KG1 (cell line): ENCODE data around the gene SLC36A3.
"Not testable (repeated sequence)": the region's sequence is repeated elsewhere in the genome, so short reads cannot be mapped to it uniquely, and the experiment has no call there.

Experiments used
- DNase-seq: peaks from one replicate; lab custom pipeline; 2025; lab: John Stamatoyannopoulos, UW

The SLC36A3 gene

GRCh38 chr5:151303666-151304065, at the start of gene SLC36A3:
TSS of gene SLC36A3 (minus strand) at chr5:151303766. CDS start at chr5:151303354, 412 bp downstream.
- no peak for DNase-seq

DNA sequence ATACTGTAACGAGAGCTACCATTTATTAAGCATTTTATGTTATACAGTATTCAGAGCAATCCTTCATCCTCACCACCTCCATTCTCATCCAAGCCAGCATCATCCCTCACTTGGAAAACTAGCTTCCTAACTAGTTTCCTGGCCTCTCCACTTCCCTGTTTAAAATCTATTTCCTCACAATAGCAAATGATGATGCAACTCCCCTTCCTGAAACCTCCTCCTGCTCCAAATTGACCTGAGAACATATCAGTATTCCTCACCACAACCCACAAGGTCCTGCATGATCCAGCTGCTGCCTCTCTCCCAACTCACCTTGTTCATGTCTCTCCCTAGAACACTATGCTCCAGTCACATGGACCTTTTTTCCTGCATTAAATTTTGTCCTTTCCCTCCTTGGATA, 48.1 kb upstream of the SLC36A3 start:
- DNase-seq = no peak

GRCh38 chr5:151348789-151349188, 45.2 kb upstream of the SLC36A3 start:
- no peak for DNase-seq

DNA sequence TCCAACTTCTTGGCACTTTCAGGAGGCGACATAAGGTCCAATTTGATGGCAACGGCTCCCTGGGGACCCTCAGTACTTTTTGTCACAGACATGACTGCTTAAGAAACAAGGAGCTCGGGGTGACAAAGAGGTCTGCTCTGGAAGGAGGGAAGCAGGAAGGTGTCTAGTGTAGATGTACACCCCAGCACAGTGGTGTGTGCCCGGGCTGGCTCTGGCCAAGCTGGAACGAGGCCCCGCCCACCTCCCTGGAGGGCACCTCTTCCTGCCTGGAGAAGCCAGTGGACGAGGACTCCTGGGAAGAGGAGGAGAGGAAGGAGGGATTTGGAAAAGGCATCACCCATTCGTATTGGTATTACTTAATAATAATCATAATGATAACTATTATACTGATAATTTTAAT, 43.8 kb upstream of the SLC36A3 start, which contains the start of gene SLC36A2:
TSS of gene SLC36A2 (minus strand) at position 191 of the 400 bp plus-strand sequence. CDS start at position 92, 99 bp downstream.
- DNase-seq = no peak

- DNase-seq = no peak
Measured at GRCh38 chr5:151345808-151346478, 42.4 kb upstream of the SLC36A3 start.

DNA sequence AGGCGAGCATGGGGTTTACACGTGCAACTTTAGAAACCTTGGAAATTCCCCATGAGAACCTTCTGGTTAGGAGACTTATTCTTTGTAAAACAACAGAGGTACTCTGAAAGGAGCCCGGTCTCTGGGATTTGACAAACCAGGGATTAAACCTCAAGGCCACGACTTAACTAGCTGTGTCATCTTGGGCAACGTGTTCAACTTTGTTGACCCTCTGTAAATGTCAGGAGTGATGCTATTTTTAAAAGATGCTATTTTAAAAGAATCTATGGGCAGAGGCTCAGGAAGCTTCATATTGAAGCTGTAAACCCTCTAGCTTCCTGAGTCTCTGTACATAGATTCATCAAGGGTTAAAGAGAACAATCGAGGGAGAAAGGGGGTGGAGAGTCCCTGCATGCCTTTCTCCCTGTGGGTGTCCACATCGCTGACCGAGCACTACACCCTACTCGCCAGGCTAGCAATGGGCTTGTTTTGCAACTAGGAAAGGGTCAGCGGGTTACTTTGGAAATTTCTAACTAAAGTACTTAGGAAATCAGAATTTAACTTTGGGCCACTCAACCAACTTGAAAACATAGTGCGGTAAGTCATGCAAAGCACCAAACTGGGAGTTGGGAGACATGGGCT, 41.7 kb upstream of the SLC36A3 start:
- no peak for DNase-seq

GRCh38 chr5:151344088-151344487, 40.5 kb upstream of the SLC36A3 start:
- DNase-seq = no peak

DNA sequence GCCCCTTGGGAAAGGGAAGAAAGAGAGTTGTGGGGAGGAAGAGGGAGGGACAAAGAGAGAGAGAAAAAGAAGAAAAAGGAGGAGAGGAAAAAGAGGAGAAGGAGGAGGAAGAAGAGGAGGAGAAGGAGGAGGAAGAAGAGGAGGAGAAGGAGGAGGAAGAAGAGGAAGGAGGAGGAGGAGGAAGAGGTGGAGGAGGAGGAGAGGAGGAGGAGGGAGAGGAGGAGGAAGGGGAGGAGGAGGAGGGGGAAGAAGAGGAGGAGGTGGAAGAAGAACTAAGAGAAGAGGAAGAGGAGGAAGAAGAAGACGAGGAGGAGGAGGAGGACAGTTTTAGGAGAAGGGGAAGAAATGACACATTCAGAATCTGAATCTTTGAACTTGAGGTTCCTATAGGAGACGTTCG, 36.4 kb upstream of the SLC36A3 start:
- no peak for DNase-seq

GRCh38 chr5:151338734-151339133, 35.2 kb upstream of the SLC36A3 start:
- no peak for DNase-seq

- DNase-seq = no peak
Measured at GRCh38 chr5:151332857-151333256, 29.3 kb upstream of the SLC36A3 start.

DNA sequence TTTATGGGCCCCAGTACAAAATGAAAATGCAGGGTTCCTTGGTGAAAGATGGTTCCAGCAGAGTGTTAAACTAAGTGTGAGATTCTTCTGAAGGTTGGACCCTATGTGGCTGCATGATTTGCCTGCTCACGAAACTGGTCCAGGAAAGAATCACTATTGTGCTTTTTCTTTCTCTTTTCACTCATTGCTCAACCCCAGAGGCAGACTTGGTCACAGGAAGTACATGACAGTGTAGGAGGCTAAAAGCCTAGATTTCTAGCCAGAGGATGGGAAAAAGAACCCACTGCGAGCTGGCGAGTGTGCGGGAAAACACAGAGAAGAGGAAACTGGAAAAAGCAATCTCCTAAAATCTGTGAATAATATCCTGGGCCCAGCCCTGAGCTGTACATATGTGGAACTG, 25.2 kb upstream of the SLC36A3 start:
- no peak for DNase-seq

DNA sequence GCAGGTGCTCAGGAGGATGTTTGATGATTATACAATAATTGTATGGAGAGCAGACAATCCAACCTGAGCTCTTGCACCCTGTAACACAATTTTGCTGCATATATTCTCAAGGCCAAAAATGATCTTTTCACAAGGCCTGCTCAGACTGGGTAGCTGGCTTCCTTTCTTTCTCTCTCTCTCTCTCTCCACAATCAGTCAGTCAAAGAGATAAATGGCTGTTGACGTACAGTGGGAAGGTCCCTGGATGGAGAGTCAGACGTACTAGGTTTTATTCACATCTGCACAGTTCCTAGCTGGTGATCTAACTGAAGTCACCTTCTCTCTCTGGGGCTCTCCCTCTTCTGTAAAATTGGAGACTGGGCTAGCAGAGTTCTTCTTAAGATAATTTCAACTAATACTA, 24.0 kb upstream of the SLC36A3 start:
- DNase-seq = no peak

DNA sequence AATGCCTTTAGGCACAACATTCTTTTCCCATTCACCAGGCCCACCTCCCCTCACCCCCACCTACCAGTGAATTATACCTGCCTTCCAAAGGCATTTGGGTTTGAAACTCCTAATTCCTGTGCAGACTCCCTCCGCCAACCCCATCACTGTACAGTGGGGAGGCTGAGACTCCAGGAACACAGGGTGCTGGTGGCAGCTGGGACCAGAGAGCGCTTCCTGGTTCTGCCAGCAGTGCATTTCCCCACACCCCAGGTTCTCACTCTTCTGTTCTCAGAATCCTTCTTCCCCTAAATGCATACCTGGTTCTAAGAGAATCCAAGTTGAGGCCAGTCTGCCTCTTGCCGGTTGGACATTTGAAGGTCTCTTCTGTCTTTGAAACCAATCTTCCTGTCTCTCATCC, 22.7 kb upstream of the SLC36A3 start:
- DNase-seq = no peak

DNA sequence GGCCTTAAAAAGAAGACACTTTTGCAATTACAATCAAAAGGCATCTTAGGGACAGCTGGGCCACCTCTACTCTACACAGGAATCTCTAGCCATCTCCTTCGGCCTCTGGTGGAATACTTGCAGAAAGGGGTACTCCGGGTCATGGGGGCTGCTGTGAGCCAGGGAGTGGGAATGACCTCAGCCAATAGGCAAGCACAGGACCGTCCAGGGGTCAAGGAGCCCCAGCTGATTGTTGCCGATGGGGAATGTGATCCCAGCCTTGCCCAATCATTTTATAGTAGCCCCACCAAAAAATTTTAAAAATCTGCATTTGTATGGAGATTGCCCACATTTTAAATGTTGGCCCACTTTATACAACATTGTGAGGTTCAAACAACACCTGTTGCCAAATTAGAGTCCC, 16.9 kb upstream of the SLC36A3 start:
- no peak for DNase-seq

DNA sequence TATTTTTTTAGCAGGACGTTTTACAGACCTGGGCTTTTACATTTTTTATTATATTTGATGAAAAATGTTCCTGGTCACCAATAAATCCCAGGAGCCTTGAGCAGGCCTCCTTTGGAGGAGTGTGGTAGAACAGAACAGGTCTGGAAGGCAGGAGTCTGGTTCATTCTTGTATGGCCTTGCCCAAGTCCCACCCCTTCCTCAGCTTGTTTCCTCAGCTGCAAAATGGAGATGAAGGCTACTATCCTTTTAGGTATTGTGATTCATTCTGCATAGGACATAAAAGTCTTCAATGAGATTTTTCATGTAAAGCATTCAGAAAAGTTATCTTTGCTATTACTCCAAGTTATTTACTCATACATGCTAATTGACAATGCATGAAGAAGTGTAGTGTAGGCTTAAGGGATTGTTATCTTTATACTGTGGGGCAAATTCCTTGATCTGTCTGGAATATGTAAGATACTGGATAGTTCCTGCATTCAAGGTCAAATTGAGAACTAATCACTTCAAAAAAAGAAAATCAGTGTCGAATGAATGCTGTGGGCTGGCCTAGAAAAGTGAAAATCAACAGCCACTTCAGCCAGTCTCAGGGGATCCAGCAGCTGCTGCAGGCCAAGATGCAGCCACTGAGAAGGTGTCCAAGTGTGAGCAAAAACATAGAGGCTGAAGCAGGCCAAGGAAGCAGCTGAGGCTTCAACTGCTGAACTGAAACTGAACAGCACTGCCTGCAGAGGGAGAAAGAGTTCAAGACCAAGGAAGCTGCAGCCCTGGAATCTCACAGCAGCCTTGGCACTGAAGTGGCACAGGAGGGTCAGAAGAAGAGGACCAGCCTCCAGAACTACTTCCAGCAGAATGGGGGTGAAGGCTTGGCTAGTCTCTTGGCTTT, 15.5 kb upstream of the SLC36A3 start:
- no peak for DNase-seq

GRCh38 chr5:151317871-151318270, 14.3 kb upstream of the SLC36A3 start:
- DNase-seq = no peak

DNA sequence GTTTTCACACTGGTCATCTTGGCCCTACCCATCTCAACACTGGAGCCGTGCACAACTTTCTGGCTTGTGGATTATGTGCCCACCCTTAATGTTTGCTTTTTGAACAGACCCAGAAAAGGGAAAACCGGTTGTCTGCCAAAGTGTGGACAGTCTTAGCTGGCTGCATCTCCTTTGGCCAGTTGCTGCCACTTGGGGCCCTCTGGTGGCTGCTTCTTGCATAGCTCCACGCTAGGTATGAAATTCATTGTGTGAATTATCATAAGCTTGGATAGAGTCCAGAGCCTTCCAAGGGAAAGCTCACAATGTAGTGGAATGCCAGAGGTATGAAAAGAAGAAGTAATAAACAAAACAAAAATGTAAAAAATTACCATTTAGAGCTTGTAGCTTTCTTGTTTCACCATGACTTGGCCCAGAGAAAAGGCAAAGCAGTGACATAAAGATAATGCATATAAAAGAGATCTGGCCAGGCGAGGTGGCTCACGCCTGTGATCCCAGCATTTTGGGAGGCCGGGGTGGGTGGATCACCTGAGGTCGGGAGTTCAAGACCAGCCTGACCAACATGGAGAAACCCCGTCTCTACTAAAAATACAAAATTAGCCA, 12.5 kb upstream of the SLC36A3 start:
- DNase-seq = no peak

- DNase-seq = no peak
Measured at GRCh38 chr5:151313357-151313756, 9.8 kb upstream of the SLC36A3 start.

- DNase-seq = no peak
Measured at GRCh38 chr5:151312756-151313324, 9.3 kb upstream of the SLC36A3 start.

DNA sequence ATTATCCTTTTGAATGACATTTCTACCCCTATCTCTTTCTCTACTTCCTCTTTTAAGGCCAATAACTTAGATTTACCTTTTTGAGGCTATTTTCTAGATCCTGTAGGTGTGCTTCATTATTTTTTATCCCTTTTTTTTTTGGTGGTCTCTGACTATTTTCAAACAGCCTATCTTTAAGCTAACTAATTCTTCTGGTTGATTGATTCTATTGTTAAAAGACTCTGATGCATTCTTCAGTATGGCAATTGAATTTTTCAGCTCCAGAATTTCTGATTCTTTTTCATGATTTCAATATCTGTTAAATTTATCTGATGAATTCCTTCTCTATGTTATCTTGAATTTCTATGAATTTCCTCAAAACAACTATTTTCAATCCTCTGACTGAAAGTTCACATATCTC, 7.4 kb upstream of the SLC36A3 start:
- DNase-seq = no peak

GRCh38 chr5:151309821-151310220, 6.3 kb upstream of the SLC36A3 start:
- DNase-seq = not testable (repeated sequence)

GRCh38 chr5:151309266-151309665, 5.7 kb upstream of the SLC36A3 start:
- DNase-seq = not testable (repeated sequence)
